Endothelial cell (in vitro differentiated cells): ENCODE results near the gene TRIM66. TPM values are rescaled to one million over a fixed set of nuclear protein-coding genes. Genes with fewer than 3 reads are reported as not detected.

Source experiments
- DNase-seq: peaks from one replicate; pipeline ENCODE4 v3.0.0; 2021; ENCODE audit warnings: low spot score
- H3K27ac Mint-ChIP-seq: one replicate; pipeline ENCODE4 v1.8.0; 2021; ENCODE audit warnings: mixed read lengths, inconsistent platforms; ENCODE audit not compliant: unreplicated experiment
- H3K27me3 Mint-ChIP-seq: one replicate; pipeline ENCODE4 v1.8.0; 2021; ENCODE audit warnings: mild to moderate bottlenecking, moderate library complexity, mixed read lengths, inconsistent platforms; ENCODE audit not compliant: unreplicated experiment
- H3K36me3 Mint-ChIP-seq: one replicate; pipeline ENCODE4 v1.8.0; 2021; ENCODE audit warnings: mild to moderate bottlenecking, low read depth, mixed read lengths, inconsistent platforms; ENCODE audit not compliant: unreplicated experiment
- H3K4me1 Mint-ChIP-seq: one replicate; pipeline ENCODE4 v1.8.0; 2021; ENCODE audit warnings: mild to moderate bottlenecking, mixed read lengths, inconsistent platforms; ENCODE audit not compliant: unreplicated experiment
- H3K4me3 Mint-ChIP-seq: one replicate; pipeline ENCODE4 v1.8.0; 2021; ENCODE audit warnings: mild to moderate bottlenecking, mixed read lengths, inconsistent platforms; ENCODE audit not compliant: unreplicated experiment
- H3K9me3 Mint-ChIP-seq: one replicate; pipeline ENCODE4 v1.8.0; 2021; ENCODE audit warnings: mixed read lengths, inconsistent platforms; ENCODE audit not compliant: unreplicated experiment
- CTCF ChIP-seq: fragments of 200-600 bp; sonication (generic); IDR thresholded peaks from one replicate; pipeline ENCODE4 v1.5.0; 2021; ENCODE audit warnings: antibody characterized with exemption; ENCODE audit not compliant: unreplicated experiment
- total RNA-seq: library from RNA; stranded (reverse); fragmentation: NEBNext Ultra II Directional; extraction: Animal tissue kit (Norgen Biotek cat#: 25700); gene quantifications from one replicate; pipeline ENCODE4 v1.2.1, GENCODE V29; 2021; ENCODE audit not compliant: unreplicated experiment

TRIM66 gene
- total RNA-seq, 1 donor from 2014 or later, result 11.4 TPM

- H3K4me1 Mint-ChIP-seq, result peaks cover 4% of the 10 kb centered on the region
- no peak for TF ChIP-seq CTCF
- DNase-seq, result no peak
- no peaks in the 10 kb centered on the region for H3K9me3 Mint-ChIP-seq
- no peak overlapping the region for H3K27ac Mint-ChIP-seq
- H3K27me3 Mint-ChIP-seq, result peaks cover 3% of the 10 kb centered on the region
- H3K4me3 Mint-ChIP-seq, result no peak overlapping the region
- H3K36me3 Mint-ChIP-seq, result peaks cover 34% of the 10 kb centered on the region
Observed at GRCh38 chr11:8621147-8621546, 61.3 kb downstream of the TRIM66 start.

GRCh38 chr11:8617063-8617462 lies 65.4 kb downstream of the TRIM66 start:
- Mint-ChIP-seq H3K9me3 (no peaks in the 10 kb centered on the region), H3K27ac (no peak overlapping the region), H3K4me1 (peaks cover 27% of the 10 kb centered on the region), H3K27me3 (peaks cover 9% of the 10 kb centered on the region), H3K4me3 (no peak overlapping the region), H3K36me3 (peaks cover 27% of the 10 kb centered on the region)
- no peak for TF ChIP-seq CTCF
- no peak for DNase-seq

GRCh38 chr11:8615291-8616032 lies 67.0 kb downstream of the TRIM66 start:
- DNase-seq, result no peak
- Mint-ChIP-seq H3K36me3 (peaks cover 23% of the 10 kb centered on the region), H3K9me3 (no peaks in the 10 kb centered on the region), H3K4me3 (no peak overlapping the region), H3K27ac (no peak overlapping the region), H3K27me3 (peaks cover 9% of the 10 kb centered on the region), H3K4me1 (peaks cover 38% of the 10 kb centered on the region)
- no peak for TF ChIP-seq CTCF

GRCh38 chr11:8614497-8614896 lies 68.0 kb downstream of the TRIM66 start:
- Mint-ChIP-seq H3K27ac (peak overlapping the region; percentile 92), H3K4me3 (peak overlapping the region; percentile 44), H3K27me3 (peaks cover 8% of the 10 kb centered on the region), H3K4me1 (peaks cover 44% of the 10 kb centered on the region), H3K9me3 (no peaks in the 10 kb centered on the region), H3K36me3 (peaks cover 17% of the 10 kb centered on the region)
- TF ChIP-seq CTCF, result no peak
- no peak for DNase-seq

- no peaks in the 10 kb centered on the region for H3K9me3 Mint-ChIP-seq
- H3K36me3 Mint-ChIP-seq, result peaks cover 6% of the 10 kb centered on the region
- DNase-seq, result peak; percentile 18
Observed at GRCh38 chr11:8613036-8613435, 69.4 kb downstream of the TRIM66 start.

More at GRCh38 chr11:8613036-8613435, 69.4 kb downstream of the TRIM66 start:
- peaks cover 6% of the 10 kb centered on the region for H3K27me3 Mint-ChIP-seq
- H3K4me1 Mint-ChIP-seq, result peaks cover 49% of the 10 kb centered on the region
- TF ChIP-seq CTCF, result no peak
- H3K27ac Mint-ChIP-seq, result peak overlapping the region; percentile 99
- peak overlapping the region; percentile 61 for H3K4me3 Mint-ChIP-seq
